Measurements from ENCODE around the gene ACBD3.

- TF ChIP-seq, protein P1, sequence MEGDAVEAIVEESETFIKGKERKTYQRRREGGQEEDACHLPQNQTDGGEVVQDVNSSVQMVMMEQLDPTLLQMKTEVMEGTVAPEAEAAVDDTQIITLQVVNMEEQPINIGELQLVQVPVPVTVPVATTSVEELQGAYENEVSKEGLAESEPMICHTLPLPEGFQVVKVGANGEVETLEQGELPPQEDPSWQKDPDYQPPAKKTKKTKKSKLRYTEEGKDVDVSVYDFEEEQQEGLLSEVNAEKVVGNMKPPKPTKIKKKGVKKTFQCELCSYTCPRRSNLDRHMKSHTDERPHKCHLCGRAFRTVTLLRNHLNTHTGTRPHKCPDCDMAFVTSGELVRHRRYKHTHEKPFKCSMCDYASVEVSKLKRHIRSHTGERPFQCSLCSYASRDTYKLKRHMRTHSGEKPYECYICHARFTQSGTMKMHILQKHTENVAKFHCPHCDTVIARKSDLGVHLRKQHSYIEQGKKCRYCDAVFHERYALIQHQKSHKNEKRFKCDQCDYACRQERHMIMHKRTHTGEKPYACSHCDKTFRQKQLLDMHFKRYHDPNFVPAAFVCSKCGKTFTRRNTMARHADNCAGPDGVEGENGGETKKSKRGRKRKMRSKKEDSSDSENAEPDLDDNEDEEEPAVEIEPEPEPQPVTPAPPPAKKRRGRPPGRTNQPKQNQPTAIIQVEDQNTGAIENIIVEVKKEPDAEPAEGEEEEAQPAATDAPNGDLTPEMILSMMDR (IDR thresholded peaks at IDR 0.05) = no peak
- TF ChIP-seq POLR2AphosphoS5 (IDR thresholded peaks at IDR 0.05) (no peak), POLR2A (IDR thresholded peaks at IDR 0.05) (no peak)
Observed at GRCh38 chr1:226116673-226117072, 69.9 kb downstream of the ACBD3 start.

Measured in upper lobe of left lung (tissue), 4 donors.